M059J (cell line): Measurements from ENCODE around the gene SLC35A2. TPM values are rescaled to one million over a fixed set of nuclear protein-coding genes. Genes with fewer than 3 reads are reported as not detected.
"Not testable (repeated sequence)": the region's sequence is repeated elsewhere in the genome, so short reads cannot be mapped to it uniquely, and the experiment has no call there.

Experiments
- DNase-seq: peaks from one replicate; pipeline ENCODE4 v3.0.0-alpha.2; 2012; ENCODE audit warnings: low read depth
- total RNA-seq: library from RNA; depleted of rRNA; stranded (reverse); fragments of >200 nt; shearing (Covaris generic); gene quantifications from 2 replicates; pipeline ENCODE4 v1.2.3, GENCODE V29; 2014

Gene SLC35A2
- total RNA-seq, 1 experiment from 2014 or later = 77.8 TPM

- DNase-seq = no peak
Observed at GRCh38 chrX:48902776-48903175, 8.7 kb downstream of the SLC35A2 start.

GRCh38 chrX:48902135-48902534 is 9.3 kb downstream of the SLC35A2 start:
- DNase-seq = no peak

DNA sequence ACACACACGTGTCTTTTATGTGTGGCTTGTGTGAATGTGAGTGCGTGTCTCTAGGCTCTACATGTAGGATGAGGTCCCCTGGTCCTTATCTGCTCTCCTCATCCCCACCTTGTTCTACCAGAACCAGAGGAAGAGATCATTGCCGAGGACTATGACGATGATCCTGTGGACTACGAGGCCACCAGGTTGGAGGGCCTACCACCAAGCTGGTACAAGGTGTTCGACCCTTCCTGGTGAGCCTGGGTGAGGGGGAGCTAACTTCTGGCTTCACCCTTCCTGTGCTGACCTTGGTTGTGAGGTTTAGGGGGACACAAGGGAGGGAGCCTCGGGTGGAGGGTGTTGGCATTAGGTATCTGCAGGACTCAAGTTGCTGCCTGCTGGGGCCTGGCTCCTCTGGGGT is 10.4 kb downstream of the SLC35A2 start:
- no peak for DNase-seq

- DNase-seq = no peak
Observed at GRCh38 chrX:48899078-48899410, 12.4 kb downstream of the SLC35A2 start.

GRCh38 chrX:48897625-48898306 is 13.7 kb downstream of the SLC35A2 start, which contains the start of the genes PQBP1 and TIMM17B:
PQBP1 (plus strand) TSS chrX:48897930; CDS start chrX:48898510, 580 bp downstream.
TIMM17B (minus strand) TSS chrX:48897768; CDS start chrX:48897749, 19 bp downstream.
- DNase-seq = peak; percentile 97

DNA sequence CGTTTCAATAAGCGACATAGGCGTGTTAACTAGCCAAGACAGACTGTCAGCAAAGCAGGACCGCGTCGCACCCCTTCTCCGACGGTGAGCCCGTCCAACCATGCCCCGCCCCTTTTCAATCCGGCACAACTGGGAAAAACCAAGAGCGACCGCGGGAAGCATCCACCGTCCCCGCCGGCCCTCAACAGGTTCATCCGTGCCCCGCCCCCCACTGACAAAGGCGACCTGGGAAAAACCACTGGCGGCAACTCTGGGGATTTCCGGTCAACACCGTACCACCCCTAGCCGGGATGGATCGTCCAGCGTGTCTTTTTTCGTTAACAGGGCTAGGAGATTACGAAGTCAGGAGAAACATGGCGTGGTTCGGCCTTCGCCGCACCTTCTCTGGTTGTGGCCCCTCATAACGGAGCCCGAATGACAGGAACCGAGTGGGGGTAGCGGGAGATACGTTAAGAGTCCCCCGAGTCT is 14.3 kb downstream of the SLC35A2 start:
- DNase-seq = peak; percentile 84

GRCh38 chrX:48896611-48897011 is 14.8 kb downstream of the SLC35A2 start:
- peak; percentile 17 for DNase-seq

GRCh38 chrX:48894891-48895290 is 16.6 kb downstream of the SLC35A2 start:
- no peak for DNase-seq

DNA sequence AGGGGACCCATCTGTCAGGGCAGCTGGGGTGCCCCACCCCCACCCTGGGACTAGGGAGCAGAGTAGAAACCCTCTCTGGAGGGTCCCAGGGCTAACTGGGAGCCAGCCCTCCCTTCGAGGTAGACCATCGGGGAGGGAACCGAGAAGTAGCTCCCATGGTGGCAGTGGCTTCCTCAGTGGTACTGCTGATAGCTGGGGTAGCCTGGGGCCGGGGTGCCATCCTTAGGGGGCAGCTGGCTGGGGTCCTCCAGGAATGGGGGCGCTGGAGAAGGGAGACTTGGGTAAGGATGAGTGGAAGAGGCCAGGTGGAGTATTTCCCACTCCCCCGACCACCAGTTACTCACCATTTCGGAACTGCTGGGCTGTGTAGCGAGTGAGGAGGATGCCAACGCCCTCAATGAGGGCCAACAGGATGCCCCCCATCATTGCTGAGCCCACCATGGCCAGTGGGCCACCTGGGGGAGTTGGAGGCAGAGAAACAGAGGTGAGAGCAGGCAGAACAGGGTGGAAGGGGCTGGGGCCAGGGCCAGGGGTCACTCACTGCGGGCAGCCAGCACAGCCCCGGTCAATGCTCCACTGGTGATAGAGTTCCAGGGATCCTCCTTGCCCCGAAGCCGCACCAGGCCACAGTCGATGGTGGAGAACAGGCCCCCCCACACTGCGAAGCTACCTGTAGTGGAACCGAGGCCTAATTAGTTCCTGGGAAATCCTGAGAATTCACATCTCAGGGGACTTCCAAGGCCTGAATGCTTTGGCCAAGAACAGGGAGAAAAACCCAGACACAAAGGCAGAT is 17.7 kb downstream of the SLC35A2 start:
- DNase-seq = no peak

DNA sequence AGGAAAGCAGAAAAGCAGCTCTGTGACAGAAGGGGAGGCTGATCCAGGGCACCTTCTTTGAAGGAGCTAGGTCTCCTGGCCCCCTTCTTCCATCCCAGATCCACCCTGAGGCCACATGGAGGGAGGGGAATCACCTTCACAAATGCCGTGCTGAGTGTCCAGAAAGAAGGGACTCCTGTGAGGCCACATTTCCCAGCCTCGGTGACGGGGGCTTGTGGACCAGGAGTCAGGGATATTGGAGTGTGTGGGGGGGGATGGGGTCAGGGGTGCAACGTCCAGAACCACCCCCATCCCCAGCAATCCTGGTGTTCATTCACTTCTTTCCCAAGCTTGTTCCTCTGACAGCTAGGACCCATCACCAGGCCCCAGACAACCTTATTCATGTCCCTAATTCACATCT is 18.6 kb downstream of the SLC35A2 start:
- DNase-seq = no peak

DNA sequence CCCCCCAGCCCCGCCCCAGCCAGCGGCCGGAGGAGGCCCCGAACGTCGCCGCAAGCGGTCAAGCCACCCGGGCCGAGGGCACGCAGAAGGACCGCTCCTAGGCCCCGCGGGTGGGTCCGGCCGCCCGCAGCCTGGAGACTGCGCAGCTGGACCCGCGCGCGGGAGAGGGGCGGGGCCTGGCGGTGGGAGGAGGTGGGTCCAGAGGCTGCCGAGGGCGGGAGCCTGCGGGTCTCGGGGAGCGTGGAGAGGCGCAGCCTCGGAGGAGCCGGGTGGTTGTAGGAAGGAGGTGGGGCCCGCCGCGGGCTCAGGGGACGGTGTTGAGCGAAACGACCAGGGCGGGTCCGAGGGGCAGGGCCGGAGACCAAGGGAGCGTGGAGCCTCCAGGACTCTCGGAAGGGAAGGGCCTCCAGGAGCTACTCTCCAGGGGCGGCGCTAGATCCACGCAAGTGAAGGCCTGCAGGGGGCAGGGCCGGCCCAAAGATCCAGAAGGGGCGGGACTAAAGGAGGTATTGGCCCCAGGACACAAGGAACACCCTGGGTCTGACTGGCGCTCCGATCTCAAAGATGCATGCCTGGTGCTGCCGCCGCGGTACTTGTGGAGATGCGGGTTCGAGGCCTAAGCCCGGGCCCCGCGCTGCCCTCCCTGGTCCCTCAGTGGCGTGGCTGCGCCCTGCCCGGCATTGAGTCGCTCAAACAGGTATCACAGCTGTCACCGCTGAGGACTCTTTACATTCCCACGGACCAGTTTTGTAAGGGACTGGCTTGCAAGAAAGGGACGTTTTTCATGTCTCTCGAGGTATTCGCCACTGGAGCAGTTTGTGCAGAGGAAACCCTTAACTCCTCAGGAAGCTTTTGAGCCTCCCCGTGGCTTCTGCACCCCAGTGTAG is 19.8 kb downstream of the SLC35A2 start:
- peak; percentile 92 for DNase-seq

GRCh38 chrX:48890934-48891401 is 20.5 kb downstream of the SLC35A2 start:
- DNase-seq = no peak

- no peak for DNase-seq
Observed at GRCh38 chrX:48890296-48890925, 21.0 kb downstream of the SLC35A2 start.

DNA sequence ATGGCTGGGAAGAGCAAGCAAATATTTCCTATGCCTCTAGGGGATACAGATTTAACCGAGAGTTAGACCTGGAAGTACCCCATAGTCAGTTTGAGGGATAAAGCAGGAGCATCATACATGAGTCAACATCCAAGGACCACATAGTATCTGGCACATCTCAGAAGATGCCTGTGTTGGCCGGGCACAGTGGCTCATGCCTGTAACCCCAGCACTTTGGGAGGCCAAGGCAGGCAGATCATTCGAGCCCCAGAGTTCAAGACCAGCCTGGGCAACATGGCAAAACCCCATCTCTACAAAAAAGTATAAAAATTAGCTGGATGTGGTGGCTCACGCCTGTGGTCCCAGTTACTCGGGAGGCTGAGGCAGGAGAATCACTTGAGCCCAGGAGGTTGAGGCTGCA is 24.9 kb downstream of the SLC35A2 start:
- not testable (repeated sequence) for DNase-seq

DNA sequence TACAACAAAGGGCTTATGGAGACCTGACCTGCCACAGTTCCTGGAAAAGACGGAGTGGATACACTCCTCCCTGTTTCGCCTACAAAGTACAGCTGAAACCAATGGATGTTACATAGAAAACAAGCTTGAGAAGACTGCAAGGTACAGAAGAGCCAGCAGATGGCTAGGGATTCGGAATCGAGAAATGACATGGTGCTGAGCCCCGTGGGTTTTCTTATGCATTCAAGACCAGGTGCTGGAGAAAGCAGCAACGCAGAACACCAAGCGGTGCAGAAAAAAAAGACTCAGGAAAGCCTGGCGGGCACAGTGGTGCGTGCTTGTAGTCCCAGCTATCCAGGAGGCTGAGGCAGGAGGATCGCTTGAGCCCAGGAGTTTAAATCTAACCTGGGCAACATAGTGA is 27.7 kb downstream of the SLC35A2 start:
- no peak for DNase-seq

DNA sequence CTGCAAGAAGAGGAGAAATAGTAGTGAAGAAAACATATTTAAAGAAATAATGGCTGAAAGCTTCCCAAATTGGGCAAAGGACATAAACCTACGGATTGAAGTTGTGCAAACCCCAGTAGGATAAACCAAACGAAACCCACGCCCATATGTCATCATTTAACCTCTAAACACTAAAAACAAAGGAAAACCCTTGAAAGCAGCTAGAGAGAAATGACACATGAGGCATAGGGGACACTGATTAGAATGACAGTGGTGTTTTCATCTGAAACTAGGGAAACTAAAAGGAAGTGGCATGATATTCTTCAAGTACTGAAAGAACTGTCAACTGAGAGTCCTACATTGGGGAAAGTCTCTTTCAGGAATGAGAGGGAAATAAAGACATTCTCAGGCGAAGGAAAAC is 34.5 kb downstream of the SLC35A2 start:
- not testable (repeated sequence) for DNase-seq

DNA sequence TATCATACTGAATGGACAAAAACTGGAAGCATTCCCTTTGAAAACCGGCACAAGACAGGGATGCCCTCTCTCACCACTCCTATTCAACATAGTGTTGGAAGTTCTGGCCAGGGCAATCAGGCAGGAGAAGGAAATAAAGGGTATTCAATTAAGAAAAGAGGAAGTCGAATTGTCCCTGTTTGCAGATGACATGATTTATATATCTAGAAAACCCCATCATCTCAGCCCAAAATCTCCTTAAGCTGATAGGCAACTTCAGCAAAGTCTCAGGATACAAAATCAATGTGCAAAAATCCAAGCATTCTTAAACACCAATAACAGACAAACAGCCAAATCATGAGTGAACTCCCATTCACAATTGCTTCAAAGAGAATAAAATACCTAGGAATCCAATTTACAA is 39.4 kb downstream of the SLC35A2 start:
- not testable (repeated sequence) for DNase-seq

- DNase-seq = peak; percentile 88
Observed at GRCh38 chrX:48864210-48864609, 47.2 kb downstream of the SLC35A2 start.

- DNase-seq = peak; percentile 32
Observed at GRCh38 chrX:48854898-48855297, 56.5 kb downstream of the SLC35A2 start.

DNA sequence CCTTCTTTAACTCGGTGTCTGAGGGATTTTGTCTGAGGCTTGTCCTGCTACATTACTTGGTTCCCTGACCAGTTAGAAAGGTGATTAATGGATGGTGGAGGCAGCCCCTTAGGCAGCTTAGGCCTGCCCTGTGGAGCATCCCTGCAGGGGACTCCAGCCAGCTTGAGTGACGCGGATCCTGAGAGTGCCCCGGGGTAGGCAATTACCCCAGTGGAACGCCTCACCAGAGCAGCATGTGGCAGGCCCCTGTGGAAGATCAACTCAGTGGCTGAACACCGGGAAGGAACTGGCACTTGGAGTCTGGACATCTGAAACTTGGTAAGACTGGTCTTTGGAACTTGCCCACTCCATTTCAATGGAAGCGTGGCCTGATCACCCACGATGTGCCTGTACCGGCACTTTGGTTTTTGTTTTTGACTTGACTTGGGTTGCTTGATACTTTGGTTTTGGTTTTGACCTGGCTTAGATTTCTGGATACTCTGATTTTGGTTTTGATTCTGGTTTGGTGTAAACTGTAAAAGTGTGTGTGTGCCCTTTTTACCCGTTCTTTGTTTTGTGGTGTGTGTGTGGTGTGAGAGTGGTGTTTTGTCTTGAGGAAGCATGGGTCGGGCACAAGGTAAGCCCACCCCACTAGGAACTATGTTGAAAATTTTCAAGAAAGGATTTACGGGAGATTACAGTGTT is 57.2 kb downstream of the SLC35A2 start:
- not testable (repeated sequence) for DNase-seq

GRCh38 chrX:48853494-48853893 is 58.0 kb downstream of the SLC35A2 start:
- not testable (repeated sequence) for DNase-seq
